Loucy (cell line): ENCODE results near the gene LRRC15.

Source experiments
- H2AFZ ChIP-seq: fragments of 200-600 bp; sonication (generic); 2 replicates; pipeline ENCODE4 v1.6.0; 2016; ENCODE audit warnings: antibody characterized with exemption, mild to moderate bottlenecking, low read length, moderate library complexity
- H3F3A ChIP-seq: fragments of 200-600 bp; 2 replicates; pipeline ENCODE4 v1.6.0; 2016; ENCODE audit warnings: antibody characterized with exemption, low read depth, mild to moderate bottlenecking
- H3K27me3 ChIP-seq: fragments of 200-600 bp; sonication (generic); 2 replicates; pipeline ENCODE4 v1.6.1; 2014; ENCODE audit warnings: low read length, mild to moderate bottlenecking; ENCODE audit not compliant: insufficient read depth, poor library complexity, severe bottlenecking
- H3K36me3 ChIP-seq: fragments of 200-600 bp; sonication (generic); 2 replicates; pipeline ENCODE4 v1.6.1; 2016; ENCODE audit warnings: low read length; ENCODE audit not compliant: insufficient read depth
- H3K4me1 ChIP-seq: fragments of 200-600 bp; sonication (generic); 2 replicates; pipeline ENCODE4 v1.5.1; 2014; ENCODE audit warnings: low read length, mild to moderate bottlenecking; ENCODE audit not compliant: insufficient read depth, poor library complexity, severe bottlenecking
- H3K4me2 ChIP-seq: fragments of 200-600 bp; sonication (generic); 2 replicates; pipeline ENCODE4 v1.6.0; 2014; ENCODE audit warnings: antibody characterized with exemption, low read length, low read depth, mild to moderate bottlenecking; ENCODE audit not compliant: poor library complexity, severe bottlenecking
- H3K4me3 ChIP-seq: fragments of 200-600 bp; sonication (generic); 2 replicates; pipeline ENCODE4 v1.5.1; 2014; ENCODE audit warnings: low read length, mild to moderate bottlenecking, mixed read lengths; ENCODE audit not compliant: poor library complexity, severe bottlenecking
- H3K79me2 ChIP-seq: fragments of 200-600 bp; sonication (generic); 2 replicates; pipeline ENCODE4 v1.6.1; 2014; ENCODE audit warnings: low read length; ENCODE audit not compliant: insufficient read depth
- H3K9ac ChIP-seq: fragments of 200-600 bp; sonication (generic); 2 replicates; pipeline ENCODE4 v1.6.0; 2014; ENCODE audit warnings: mild to moderate bottlenecking, low read depth, low read length, moderate library complexity; ENCODE audit not compliant: poor library complexity, severe bottlenecking
- H3K9me2 ChIP-seq: fragments of 200-600 bp; sonication (generic); replicated peaks from 2 replicates; pipeline ENCODE4 v1.6.1; 2016; ENCODE audit warnings: low read depth, low read length, mixed read lengths
- H3K9me3 ChIP-seq: fragments of 200-600 bp; sonication (generic); 2 replicates; pipeline ENCODE4 v1.6.1; 2014; ENCODE audit warnings: mild to moderate bottlenecking, antibody characterized with exemption, low read length, low read depth; ENCODE audit not compliant: insufficient read depth
- H4K20me1 ChIP-seq: fragments of 200-600 bp; sonication (generic); 2 replicates; pipeline ENCODE4 v1.6.0; 2014; ENCODE audit warnings: antibody characterized with exemption, low read length, mild to moderate bottlenecking; ENCODE audit not compliant: insufficient read depth, poor library complexity, severe bottlenecking
- EZH2phosphoT487 ChIP-seq: fragments of 200-600 bp; IDR thresholded peaks from 2 replicates; pipeline ENCODE4 v1.6.1; 2018; ENCODE audit warnings: antibody characterized with exemption, mild to moderate bottlenecking, moderate library complexity, borderline replicate concordance
- TF ChIP-seq, protein P1 (sequence below): fragments of 200-600 bp; sonication (generic); conservative IDR thresholded peaks from 2 replicates; pipeline ENCODE4 v1.5.1; 2014; ENCODE audit warnings: mild to moderate bottlenecking, antibody characterized with exemption, low read length

LRRC15 gene

GRCh38 chr3:194340757-194341400, 28.7 kb downstream of the LRRC15 start:
- H3K9me2 ChIP-seq: no peaks in the 10 kb centered on the region
- H3K9me3 ChIP-seq: no peaks in the 10 kb centered on the region
- H2AFZ ChIP-seq: no peak overlapping the region
- H3F3A ChIP-seq: no peaks in the 10 kb centered on the region
- H3K36me3 ChIP-seq: no peaks in the 10 kb centered on the region
- H3K79me2 ChIP-seq: no peaks in the 10 kb centered on the region
- H3K4me2 ChIP-seq: no peak overlapping the region
- no peaks in the 10 kb centered on the region for H3K4me1 ChIP-seq
- no peak for TF ChIP-seq EZH2phosphoT487
- TF ChIP-seq, protein P1, sequence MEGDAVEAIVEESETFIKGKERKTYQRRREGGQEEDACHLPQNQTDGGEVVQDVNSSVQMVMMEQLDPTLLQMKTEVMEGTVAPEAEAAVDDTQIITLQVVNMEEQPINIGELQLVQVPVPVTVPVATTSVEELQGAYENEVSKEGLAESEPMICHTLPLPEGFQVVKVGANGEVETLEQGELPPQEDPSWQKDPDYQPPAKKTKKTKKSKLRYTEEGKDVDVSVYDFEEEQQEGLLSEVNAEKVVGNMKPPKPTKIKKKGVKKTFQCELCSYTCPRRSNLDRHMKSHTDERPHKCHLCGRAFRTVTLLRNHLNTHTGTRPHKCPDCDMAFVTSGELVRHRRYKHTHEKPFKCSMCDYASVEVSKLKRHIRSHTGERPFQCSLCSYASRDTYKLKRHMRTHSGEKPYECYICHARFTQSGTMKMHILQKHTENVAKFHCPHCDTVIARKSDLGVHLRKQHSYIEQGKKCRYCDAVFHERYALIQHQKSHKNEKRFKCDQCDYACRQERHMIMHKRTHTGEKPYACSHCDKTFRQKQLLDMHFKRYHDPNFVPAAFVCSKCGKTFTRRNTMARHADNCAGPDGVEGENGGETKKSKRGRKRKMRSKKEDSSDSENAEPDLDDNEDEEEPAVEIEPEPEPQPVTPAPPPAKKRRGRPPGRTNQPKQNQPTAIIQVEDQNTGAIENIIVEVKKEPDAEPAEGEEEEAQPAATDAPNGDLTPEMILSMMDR: no peak
- no peak overlapping the region for H3K4me3 ChIP-seq
- no peak overlapping the region for H3K9ac ChIP-seq
- no peaks in the 10 kb centered on the region for H3K27me3 ChIP-seq
- H4K20me1 ChIP-seq: no peaks in the 10 kb centered on the region

DNA sequence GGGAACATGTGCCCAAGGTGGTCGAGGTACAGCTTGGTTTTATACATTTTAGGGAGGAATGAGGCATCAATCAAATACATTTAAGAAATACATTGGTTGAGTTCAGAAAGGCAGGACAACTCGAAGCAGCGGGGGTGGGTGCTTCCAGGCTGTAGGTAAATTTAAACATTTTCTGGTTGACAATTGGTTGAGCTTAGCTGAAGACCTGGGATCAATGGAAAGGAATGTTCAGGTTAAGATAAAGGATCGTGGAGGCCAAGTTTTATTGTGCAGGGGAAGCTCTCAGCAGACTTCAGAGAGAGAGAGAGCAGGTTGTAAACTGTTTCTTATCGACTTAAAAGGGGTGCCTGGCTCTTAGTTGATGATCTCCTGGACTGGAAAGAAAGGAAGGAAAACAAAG, 29.7 kb downstream of the LRRC15 start:
- H3K9me2 ChIP-seq: no peaks in the 10 kb centered on the region
- no peak overlapping the region for H2AFZ ChIP-seq
- H4K20me1 ChIP-seq: no peaks in the 10 kb centered on the region
- no peak overlapping the region for H3K4me2 ChIP-seq
- no peaks in the 10 kb centered on the region for H3K79me2 ChIP-seq
- H3K36me3 ChIP-seq: no peaks in the 10 kb centered on the region
- H3K27me3 ChIP-seq: no peaks in the 10 kb centered on the region
- no peaks in the 10 kb centered on the region for H3F3A ChIP-seq
- H3K9ac ChIP-seq: no peak overlapping the region
- no peak for TF ChIP-seq EZH2phosphoT487
- TF ChIP-seq, protein P1: no peak
- H3K4me1 ChIP-seq: no peaks in the 10 kb centered on the region
- H3K4me3 ChIP-seq: no peak overlapping the region
- no peaks in the 10 kb centered on the region for H3K9me3 ChIP-seq

- no peaks in the 10 kb centered on the region for H3K79me2 ChIP-seq
- H2AFZ ChIP-seq: no peak overlapping the region
- H4K20me1 ChIP-seq: no peaks in the 10 kb centered on the region
- H3F3A ChIP-seq: no peaks in the 10 kb centered on the region
- H3K4me3 ChIP-seq: no peak overlapping the region
- no peak overlapping the region for H3K9ac ChIP-seq
- H3K4me2 ChIP-seq: no peak overlapping the region
- no peaks in the 10 kb centered on the region for H3K4me1 ChIP-seq
- H3K9me3 ChIP-seq: no peaks in the 10 kb centered on the region
- H3K27me3 ChIP-seq: no peaks in the 10 kb centered on the region
- no peaks in the 10 kb centered on the region for H3K36me3 ChIP-seq
- TF ChIP-seq EZH2phosphoT487: no peak
- TF ChIP-seq, protein P1: peak; percentile 57
- H3K9me2 ChIP-seq: no peaks in the 10 kb centered on the region
Observed at GRCh38 chr3:194339356-194339755, 30.2 kb downstream of the LRRC15 start.
